Liver (tissue), 3 donors: ENCODE data around the gene RAB5A.

Experiments
- CTCF ChIP-seq: fragments of 150-350 bp; IDR thresholded peaks from 2 replicates; pipeline ENCODE4 v1.5.1; 2017; ENCODE audit warnings: improper control_type of control experiment, low read depth, low read length; ENCODE audit not compliant: missing input control
- JUND ChIP-seq, 2 donors: IDR thresholded peaks; 2 replicates each; pipeline ENCODE4 v1.6.1; 2016; ENCODE audit warnings: antibody characterized with exemption in 2 of 2
- MAX ChIP-seq: IDR thresholded peaks from 2 replicates; pipeline ENCODE4 v1.6.1; 2016; ENCODE audit warnings: antibody characterized with exemption
- REST ChIP-seq: IDR thresholded peaks from 2 replicates; pipeline ENCODE4 v1.6.1; 2016; ENCODE audit warnings: antibody characterized with exemption, mild to moderate bottlenecking
- RXRA ChIP-seq, 2 donors: IDR thresholded peaks; 2 replicates each; pipeline ENCODE4 v1.6.1; 2017 to 2018; ENCODE audit warnings: antibody characterized with exemption in 2 of 2, mild to moderate bottlenecking in 1 of 2
- donor health status: healthy.
- donor health status: healthy.

GRCh38 chr3:19960696-19961095, 13.8 kb downstream of the RAB5A start:
- TF ChIP-seq CTCF: no peak
- TF ChIP-seq RXRA (IDR thresholded peaks at IDR 0.05): no peak
- TF ChIP-seq REST: no peak
- no peak for TF ChIP-seq MAX
- no peak for TF ChIP-seq JUND (IDR thresholded peaks at IDR 0.05)
